GM21576 (cell line): ENCODE results near the gene XAGE1B.
"Not testable (repeated sequence)": the region's sequence is repeated elsewhere in the genome, so short reads cannot be mapped to it uniquely, and the experiment has no call there.

Source experiments
- ATAC-seq: cut with Tn5 transposase; IDR thresholded peaks from one replicate; pipeline ENCODE4 v1.9.1; 2021; ENCODE audit warnings: mild to moderate bottlenecking, moderate library complexity; ENCODE audit not compliant: unreplicated experiment

XAGE1B gene, protein sequence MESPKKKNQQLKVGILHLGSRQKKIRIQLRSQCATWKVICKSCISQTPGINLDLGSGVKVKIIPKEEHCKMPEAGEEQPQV

DNA sequence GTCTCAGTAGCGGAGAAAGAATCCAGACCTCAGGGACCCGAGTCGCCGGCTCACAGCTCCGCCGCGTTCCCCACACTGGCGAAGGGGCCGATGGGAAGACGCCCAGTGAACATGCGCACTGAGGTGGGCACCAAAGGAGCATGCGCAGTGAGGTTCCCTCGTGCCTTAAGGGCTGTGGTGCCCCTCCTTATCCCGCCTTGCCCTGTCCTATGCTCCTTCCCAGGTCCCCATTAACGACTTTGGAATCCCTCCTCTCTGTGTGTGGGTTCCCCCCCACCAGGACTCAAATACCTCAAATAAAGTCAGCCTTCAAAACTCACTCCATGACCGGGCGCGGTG, at the start of gene XAGE1B:
XAGE1B (minus strand) TSS at position 77 of the 339 bp plus-strand sequence. CDS start 1,536 bp downstream, outside the sequence.
- ATAC-seq: not testable (repeated sequence)

DNA sequence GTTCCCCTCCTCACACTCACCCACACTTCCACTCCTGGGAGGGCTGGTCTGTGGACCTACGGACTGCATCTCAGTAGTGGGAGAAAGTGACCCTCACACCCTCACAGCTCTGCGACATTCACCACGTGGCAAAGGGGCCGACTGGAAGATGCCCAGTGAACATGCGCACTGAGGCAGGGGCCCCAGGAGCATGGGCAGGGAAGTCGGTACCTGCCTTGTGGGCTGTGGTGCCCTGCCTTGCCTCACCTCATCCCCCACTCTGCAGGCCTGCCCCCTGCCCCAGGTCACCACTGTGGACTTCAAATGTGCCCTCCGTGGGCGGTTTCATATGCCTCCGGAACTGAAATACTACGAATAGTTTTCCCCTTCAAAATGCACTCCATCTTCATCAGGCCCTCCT, 46.2 kb upstream of the XAGE1B start:
- no peak for ATAC-seq

DNA sequence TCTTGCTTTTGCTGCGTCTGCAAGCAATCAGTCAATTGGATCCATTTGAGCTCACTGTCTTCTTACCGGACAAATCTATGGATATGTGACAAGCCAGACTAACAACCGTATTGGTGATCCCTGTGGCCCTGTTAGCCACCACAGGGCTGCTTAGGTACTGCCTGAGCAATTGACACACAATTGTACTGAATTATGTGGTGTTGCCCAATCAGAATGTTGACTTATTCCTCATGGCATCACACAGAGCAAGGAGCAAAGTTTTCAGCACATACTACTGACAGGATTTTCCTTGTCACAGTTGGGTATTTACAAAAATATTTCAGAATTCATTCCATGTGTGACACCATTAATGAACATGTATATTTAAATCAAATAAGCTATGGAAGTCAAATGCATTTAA, 41.3 kb upstream of the XAGE1B start:
- no peak for ATAC-seq

DNA sequence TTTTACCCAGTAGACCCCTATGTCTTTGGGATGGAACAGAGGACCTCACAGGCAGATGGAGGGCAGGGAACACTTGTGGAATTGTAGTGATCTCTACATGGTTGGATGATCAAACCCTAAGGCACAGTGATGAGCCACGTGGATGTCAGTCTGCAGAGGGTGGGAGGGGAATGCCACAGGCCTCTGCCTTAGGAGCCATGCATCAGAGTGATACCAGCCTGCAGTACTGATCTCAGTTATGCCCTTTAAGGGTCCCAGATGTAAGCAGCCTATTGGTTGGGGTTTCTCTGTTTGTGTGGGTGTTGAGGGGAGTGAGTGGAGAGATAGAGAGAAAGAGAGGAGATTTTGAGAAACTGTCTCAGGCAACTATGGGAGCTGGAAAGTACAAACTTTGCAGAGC, 39.9 kb upstream of the XAGE1B start:
- ATAC-seq: no peak

DNA sequence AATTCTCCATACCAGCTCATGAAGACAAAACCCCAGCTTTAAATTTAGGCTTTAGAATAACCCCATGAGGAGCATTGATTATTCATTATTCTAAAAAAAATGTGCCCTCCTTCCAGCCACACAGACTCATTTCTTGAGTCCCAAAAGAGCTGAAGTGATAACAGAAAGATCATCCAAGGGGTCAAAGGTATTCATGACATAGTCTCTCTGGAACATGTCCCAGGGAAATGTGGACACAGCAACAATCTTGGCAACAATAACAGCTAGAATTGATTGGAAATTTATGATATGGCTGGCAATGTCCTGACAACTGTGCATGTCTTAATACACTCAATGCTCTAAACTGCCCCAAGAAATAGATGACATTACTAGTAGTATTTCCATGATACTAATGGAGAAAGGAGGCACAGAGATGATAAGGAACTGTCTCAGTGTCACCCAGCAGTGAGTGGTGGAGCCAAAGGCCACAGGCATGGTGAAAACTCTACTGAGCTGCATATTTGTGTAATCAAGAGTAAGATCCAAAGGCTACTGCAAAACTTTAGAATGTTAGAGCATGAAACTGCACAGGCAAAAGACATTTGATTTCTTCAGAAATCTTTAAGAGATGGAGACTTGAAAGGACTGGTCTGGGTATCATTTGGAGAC, 37.3 kb upstream of the XAGE1B start:
- ATAC-seq: no peak

DNA sequence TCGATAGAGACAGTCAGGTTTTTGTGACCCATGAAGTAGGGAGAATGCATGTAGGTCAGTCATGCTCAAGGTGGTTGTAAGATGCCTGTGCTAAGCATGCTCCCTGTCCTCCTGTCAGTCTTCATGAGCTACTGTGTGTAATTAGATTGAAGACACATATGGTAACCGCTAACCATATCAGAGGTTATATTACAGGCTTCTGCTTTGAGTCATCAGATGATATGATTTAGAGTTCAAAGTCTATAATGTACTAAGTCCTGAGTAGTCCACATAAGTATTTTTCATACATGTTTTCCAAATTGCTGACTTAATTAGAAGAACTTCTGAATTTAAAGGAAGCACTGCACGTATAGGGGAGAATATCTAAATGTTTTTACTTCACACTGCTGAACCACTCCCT, 31.9 kb upstream of the XAGE1B start:
- not testable (repeated sequence) for ATAC-seq

DNA sequence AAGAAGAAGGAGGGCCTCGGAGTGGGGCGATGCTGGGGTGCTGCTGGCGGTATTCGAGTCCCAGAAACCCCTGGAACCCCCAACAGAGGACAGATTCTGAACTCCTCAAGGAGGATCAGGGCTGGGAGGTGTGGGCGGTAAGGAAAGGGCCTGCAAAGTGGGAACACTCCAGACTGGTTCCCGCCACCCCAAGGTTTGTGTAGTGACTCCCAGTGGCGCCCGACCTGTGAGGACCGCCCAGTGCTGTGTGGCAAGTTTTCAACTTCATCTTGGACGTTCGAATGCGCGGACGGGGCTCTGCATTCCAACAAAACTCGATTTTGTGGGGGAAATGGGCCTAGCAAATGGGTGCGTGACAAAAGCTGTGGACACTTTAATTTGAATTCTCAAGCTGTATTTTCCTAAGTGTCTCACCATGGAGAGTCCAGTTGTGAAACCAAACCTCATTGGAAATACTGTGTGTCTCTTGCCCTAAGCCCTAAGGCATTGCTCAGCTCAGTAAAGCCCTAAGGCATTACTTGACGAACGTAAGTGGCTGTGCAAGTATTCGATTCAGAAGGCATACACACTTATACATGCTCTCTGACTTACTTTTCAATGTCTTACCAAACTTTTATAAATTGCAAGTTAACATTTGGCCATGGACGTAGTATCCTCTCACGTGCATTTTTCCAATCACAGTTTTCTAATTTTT, 27.4 kb upstream of the XAGE1B start:
- ATAC-seq: no peak

DNA sequence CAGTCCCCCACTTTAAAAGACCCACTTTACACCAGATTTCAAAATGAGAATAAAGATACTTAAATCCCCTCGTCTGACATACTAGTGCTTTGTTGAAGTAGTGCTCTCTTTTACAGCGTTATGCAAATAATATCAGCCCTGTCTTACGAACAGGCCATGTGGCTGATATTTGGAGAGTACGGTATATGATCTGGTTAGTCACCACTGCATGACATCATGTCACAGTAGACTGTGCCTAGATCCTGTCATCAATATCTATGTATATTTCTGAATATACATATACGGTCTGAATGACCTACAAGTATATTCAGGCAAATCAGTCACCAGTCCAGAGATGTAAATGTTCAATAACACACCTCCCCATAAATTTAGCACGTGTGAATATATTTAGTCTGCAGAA, 25.4 kb upstream of the XAGE1B start:
- no peak for ATAC-seq

DNA sequence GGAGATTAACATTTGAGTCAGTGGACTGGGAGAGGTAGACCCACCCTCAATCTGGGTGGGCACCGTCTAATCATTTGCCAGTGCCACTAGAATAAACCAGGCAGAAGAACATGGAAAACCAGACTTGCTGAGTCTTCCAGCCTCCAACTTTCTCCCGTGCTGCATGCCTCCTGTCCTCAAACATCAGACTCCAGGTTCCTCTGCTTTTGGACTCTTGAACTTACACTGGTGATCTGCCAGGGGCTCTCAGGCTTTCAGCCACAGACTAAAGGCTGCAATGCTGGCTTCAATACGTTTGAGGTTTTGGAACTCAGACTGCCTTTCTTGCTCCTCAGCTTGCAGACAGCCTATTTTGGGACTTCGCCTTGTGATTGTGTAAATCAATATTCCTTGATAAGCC, 24.2 kb upstream of the XAGE1B start:
- ATAC-seq: not testable (repeated sequence)

DNA sequence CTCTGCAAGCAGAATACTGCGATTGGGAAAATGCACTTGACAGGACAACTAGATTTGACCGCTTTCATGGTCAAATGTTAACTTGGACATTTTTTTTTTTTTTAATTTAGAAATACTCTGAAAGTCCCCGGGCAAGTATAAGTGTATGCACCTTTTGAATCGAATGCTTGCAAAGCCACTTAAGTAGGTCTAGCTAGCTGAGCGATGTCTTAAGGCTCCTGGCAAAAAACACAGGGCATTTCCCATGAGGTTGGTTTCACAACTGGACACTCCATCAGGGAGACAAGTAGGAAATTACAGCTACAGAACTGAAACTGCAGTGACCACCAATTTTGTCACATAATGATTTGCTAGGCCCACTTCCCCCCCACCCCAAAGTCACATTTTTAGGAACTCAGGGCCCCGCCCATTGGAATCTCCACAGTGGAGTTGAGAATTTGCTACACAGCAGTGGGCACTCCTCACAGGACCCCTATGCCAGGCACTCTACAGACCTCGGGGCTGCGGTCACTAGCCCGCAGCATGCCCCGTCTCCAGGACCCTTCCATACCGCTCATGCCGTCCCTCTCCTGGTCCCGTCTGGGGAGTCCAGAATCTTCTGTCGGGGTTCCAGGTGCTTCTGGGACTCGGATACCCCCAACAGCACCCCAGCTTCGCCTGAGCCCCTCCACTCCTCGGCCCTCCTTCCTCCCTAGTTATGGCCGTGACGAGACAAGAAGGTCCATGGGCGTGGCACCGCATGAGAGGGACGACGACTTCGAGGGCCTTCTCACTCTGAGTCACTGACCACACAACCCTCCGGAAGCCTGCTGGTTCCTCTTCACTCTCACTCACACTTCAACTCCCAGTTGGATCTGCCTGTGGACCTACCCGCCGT, 515 bp downstream of the XAGE1B start:
- ATAC-seq: not testable (repeated sequence)

DNA sequence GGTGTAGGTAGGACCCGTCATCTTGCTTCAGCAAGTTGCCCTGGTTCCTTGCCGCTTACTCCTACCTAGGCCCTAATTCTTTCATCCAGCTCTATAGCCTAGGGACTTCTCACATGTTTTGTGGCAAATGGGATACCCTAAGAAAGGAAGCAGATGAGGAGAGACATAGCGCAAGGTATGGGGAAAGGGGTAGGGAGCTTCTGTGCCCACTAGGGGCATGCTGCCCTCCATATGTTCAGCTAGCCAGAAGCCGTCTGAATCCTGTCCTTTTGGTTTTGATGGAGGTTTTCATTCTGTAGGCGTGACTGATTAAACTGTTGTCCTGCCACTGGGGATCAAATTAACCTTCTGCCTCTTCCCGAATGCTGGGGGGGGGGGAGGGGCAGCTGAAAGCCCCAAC, 5.7 kb downstream of the XAGE1B start:
- ATAC-seq: not testable (repeated sequence)

DNA sequence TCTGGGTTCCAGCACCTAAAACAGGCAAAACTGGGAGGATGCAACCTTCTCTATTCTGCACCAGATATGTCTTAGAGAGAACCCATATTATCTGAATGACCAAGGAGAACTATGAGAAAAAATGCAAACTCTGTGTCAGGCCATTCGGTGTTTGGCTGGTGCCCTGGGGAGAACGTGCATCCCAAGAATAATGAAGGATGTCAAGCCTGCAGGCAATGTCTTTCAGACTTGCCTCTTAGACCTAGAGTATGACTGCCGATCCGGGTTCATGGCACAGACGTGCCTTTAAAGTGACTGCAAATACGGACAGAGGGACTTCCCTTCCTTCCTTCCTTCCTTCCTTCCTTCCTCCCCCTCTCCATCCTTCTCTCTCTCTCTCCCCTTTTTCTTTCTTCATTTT, 6.9 kb downstream of the XAGE1B start:
- no peak for ATAC-seq

DNA sequence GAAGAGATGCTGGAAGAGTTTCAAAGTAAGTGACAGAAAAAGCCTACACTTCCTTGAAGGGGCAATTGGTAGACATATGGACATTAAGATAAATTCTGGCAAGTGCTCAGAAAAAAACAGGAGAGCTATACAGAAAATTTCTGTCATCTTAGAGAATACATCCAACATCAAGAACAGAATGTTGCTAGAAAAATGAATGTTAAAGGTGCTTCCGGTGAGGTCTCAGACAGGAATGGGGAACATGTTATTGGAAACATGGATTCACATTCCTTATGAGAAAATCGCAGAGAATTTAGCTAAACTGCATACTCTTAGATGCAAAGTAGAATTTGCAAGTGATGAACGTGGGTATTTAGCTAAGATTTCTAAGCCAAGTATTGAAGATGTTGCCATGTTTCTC, 9.5 kb downstream of the XAGE1B start:
- ATAC-seq: no peak

DNA sequence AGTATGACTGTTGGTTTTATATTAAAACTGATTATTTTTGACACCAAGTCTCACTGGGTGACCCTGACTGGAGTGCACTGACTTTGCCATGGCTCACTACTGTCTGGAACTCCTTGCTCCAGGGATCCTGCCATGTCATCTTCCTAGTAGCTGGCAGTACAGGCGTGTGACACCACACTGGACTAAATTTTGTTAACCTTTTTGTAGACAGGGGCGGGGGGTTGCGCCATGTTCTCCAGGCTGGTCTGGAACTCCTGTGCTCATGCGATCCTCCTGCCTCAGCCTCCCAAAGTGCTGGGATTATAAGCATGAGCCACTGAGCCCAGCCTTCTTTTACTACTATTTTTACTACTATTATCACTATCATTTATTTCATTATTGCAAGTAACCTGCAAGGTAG, 12.3 kb downstream of the XAGE1B start:
- no peak for ATAC-seq

DNA sequence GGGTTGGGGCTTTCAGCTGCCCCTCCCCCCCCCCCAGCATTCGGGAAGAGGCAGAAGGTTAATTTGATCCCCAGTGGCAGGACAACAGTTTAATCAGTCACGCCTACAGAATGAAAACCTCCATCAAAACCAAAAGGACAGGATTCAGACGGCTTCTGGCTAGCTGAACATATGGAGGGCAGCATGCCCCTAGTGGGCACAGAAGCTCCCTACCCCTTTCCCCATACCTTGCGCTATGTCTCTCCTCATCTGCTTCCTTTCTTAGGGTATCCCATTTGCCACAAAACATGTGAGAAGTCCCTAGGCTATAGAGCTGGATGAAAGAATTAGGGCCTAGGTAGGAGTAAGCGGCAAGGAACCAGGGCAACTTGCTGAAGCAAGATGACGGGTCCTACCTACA, 15.5 kb downstream of the XAGE1B start:
- ATAC-seq: not testable (repeated sequence)

DNA sequence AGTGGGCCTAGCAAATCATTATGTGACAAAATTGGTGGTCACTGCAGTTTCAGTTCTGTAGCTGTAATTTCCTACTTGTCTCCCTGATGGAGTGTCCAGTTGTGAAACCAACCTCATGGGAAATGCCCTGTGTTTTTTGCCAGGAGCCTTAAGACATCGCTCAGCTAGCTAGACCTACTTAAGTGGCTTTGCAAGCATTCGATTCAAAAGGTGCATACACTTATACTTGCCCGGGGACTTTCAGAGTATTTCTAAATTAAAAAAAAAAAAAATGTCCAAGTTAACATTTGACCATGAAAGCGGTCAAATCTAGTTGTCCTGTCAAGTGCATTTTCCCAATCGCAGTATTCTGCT, 20.5 kb downstream of the XAGE1B start:
- not testable (repeated sequence) for ATAC-seq

DNA sequence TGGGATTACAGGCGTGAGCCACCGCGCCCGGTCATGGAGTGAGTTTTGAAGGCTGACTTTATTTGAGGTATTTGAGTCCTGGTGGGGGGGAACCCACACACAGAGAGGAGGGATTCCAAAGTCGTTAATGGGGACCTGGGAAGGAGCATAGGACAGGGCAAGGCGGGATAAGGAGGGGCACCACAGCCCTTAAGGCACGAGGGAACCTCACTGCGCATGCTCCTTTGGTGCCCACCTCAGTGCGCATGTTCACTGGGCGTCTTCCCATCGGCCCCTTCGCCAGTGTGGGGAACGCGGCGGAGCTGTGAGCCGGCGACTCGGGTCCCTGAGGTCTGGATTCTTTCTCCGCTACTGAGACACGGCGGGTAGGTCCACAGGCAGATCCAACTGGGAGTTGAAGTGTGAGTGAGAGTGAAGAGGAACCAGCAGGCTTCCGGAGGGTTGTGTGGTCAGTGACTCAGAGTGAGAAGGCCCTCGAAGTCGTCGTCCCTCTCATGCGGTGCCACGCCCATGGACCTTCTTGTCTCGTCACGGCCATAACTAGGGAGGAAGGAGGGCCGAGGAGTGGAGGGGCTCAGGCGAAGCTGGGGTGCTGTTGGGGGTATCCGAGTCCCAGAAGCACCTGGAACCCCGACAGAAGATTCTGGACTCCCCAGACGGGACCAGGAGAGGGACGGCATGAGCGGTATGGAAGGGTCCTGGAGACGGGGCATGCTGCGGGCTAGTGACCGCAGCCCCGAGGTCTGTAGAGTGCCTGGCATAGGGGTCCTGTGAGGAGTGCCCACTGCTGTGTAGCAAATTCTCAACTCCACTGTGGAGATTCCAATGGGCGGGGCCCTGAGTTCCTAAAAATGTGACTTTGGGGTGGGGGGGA, 21.1 kb downstream of the XAGE1B start, which contains the start of gene XAGE1A:
XAGE1A (plus strand) TSS at position 264 of the 874 bp plus-strand sequence. CDS start 1,554 bp downstream, outside the sequence.
- not testable (repeated sequence) for ATAC-seq

DNA sequence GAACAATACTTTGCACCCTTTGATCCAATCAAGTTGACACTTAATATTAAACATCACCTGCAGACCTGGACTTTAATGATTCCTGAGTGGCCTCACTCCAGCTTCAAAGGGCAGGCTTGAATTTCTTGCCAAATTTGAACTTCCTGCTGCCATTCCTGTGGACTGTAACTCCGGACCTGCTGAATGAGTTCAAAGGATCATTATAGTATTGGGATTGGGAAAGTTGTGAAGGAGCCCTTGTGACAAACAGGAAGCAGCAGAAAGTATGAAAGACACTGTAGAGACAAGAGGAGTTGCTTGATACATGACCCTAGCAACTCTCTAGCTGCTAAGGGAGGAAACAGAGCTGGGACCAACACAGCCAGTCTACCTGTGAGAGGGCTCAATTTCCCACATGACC, 45.6 kb downstream of the XAGE1B start:
- ATAC-seq: not testable (repeated sequence)
